HG03175 (cell line): ENCODE results near the gene CEP170B.

Experiments
- ATAC-seq: cut with Tn5 transposase; IDR thresholded peaks from one replicate; pipeline ENCODE4 v1.9.1; 2021; ENCODE audit warnings: mild to moderate bottlenecking, moderate library complexity; ENCODE audit not compliant: unreplicated experiment

The CEP170B gene

DNA sequence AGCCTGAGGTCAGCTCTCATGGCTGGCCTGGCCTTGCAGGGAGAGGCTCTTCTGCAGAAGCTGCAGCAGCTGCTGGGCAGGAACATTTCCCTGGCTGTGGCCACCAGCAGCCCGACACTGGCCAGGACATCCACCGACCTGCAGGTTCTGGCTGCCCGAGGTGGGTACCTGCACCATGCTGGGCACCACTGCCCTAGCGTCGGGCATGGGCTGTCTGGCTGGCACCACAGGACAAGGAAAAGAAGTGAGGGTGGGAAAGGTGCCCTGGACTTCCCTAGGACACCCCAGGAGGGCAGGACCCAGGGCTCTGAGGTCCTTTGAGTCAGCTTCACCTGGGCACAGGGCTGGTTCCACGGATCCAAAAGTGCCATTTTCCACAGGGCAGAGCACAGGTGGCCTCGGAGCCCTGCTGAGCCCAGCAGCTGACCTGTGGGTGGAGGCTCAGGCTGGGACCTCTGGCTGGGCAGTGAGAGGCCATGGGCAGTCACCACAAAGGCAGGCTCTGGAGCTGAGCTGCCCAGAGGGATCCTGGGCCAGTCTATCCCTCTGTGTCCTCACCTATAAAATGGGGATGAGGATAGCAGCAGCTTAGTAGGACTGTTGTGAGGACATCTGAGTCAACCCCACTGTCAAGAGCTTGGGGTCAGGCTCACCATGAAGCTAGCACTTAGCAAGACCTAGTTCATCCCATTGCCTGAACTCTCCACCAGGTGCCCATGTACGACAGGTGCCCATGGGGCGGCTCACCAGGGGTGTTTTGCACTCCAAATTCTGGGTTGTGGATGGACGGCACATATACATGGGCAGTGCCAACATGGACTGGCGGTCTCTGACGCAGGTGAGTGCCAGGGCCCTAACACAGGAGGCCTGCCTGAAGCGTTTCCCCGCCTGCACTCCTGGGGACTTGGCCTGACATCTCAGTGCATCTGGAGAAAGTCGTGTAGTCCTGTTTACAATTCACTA lies 64.5 kb downstream of the CEP170B start:
- ATAC-seq = no peak

DNA sequence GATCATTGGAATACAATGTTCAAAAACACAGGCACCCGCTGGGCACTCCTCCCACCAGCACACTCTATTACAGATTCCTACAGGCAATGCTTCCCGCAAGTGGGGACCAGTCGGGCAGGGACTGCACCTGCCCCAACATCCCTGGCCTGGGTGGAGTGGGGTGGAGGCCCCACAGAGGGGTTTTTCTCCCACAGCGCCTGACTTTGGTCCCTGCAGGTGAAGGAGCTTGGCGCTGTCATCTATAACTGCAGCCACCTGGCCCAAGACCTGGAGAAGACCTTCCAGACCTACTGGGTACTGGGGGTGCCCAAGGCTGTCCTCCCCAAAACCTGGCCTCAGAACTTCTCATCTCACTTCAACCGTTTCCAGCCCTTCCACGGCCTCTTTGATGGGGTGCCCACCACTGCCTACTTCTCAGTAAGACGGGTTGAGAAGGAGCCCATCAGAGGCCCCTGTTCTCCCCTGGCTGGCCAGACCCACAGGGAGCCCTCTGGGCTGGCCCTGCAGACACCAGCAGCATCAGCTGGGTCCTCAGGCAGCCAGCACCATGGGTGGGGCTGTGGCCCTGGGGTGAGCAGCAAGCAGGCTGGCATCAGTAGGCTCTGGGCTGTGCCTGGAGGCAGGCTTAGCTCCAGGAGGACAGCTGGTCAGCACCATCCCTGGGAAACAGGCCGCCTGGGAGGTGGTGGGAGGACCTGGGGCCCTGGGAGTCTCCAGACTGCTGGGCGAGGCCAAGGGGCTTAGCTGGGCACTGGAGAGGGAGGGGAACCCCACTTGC lies 65.6 kb downstream of the CEP170B start:
- ATAC-seq = no peak

DNA sequence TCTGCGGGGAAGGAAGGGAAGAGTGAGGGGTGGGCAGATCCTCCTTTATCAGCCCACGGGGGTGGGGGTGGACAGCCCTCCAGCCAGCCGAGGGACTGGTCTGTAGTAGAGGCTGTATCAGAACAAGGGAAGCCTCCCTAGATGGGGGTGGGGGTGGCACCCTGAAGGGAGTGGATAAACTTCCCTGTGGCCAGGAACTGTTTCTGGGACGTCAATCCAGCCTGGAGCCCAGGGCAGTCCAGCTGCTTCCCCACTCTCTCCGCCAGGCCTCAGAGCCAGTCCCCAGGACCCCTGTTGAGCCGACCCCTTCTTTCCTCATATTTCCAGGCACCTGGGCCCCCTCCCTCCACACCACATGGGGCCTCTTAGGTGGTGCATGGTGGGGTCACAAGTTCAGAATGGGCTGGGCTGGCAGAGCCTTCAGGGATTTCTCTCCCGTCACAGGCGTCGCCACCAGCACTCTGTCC lies 66.3 kb downstream of the CEP170B start:
- no peak for ATAC-seq

DNA sequence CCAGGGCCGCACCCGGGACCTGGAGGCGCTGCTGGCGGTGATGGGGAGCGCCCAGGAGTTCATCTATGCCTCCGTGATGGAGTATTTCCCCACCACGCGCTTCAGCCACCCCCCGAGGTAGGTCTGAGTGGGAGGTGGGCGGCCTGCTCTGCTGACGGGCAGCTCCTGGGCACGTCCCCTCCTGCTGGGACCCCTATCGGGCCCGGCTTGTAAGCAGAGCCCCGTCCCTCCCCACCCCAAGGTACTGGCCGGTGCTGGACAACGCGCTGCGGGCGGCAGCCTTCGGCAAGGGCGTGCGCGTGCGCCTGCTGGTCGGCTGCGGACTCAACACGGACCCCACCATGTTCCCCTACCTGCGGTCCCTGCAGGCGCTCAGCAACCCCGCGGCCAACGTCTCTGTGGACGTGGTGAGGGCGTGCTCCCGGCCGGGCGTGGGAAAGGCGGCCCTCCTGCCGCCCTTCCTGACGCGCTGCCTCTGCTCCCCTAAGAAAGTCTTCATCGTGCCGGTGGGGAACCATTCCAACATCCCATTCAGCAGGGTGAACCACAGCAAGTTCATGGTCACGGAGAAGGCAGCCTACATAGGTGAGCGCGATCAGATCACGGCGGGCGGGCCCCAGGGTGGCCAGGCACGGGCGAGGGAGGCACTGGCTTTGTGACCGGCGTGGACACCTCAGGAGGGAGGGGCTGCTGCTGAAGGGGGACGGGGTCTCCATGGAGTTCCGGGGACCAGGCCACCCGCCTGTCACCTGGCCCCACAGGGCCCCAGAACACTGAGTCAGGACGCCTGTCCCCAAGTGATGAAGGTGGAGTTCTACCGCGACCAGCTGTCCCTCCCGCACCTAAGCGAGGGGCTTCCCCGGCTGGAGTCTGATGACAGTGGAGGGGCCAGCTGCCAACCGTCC lies 67.0 kb downstream of the CEP170B start:
- ATAC-seq = no peak

DNA sequence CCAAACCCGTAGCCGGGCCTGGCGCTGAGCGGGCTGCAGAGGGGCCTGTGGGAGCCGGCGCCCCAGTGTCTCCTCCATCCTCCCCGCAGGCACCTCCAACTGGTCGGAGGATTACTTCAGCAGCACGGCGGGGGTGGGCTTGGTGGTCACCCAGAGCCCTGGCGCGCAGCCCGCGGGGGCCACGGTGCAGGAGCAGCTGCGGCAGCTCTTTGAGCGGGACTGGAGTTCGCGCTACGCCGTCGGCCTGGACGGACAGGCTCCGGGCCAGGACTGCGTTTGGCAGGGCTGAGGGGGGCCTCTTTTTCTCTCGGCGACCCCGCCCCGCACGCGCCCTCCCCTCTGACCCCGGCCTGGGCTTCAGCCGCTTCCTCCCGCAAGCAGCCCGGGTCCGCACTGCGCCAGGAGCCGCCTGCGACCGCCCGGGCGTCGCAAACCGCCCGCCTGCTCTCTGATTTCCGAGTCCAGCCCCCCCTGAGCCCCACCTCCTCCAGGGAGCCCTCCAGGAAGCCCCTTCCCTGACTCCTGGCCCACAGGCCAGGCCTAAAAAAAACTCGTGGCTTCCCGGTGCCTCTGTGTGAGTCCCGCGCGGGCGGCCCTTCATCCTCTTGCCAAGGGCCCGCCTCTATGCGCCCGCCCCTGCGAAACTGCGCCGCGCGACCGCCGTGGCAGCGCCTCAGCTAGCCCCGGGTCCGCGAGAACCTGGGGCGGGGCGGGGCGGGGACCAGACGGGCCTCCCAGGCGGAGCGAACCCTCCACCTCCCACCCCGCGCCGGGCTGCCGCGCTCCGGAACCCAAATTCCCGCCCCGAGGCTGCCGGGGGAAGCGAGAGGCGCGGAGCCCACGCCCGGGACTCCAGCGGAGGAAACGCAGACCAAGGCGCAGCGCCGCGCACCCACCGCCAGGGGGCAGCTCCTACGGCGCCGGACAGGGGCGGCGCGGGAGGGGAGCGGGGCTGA lies 67.9 kb downstream of the CEP170B start:
- peak; percentile 71 for ATAC-seq

DNA sequence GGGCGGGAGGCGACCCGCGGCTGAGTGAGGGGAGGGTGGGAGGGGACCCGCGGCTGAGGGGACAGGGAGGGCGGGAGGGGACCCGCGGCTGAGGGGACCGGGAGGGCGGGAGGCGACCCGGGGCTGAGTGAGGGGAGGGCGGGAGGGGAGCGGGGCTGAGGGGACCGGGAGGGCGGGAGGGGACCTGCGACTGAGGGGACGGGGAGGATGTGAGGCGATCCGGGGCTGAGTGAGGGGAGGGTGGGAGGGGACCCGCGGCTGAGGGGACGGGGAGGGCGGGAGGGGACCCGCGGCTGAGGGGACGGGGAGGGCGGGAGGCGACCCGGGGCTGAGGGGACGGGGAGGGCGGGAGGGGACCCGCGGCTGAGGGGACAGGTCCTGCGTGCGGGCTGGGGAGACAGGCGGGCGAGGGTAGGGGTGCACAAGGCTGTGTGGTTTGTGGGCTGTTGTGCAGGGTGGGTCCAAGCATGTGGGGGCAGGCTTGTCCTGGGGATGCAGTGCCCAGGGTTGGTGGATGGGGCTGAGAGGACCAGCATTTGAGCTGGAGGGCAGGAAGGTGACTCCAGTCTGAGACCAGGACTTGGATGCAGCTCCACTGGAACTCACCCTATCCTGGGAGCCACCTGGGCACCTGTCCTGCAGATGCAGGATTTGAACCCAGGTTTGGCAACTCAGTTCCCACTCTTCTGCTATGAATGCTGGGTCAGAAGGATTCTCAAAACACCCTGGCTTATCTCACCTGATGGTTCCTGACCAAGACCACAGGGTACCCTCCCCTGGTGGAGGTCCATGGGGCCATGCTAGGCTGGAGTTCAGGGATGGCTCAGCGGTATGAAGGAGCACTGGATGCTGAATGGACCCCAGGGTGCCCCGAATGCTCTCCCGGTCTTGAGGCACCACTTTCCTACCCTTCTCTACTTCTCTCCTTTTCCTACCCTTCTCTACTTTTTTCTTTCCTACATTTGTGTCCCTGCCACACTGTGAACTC lies 69.0 kb downstream of the CEP170B start:
- no peak for ATAC-seq

DNA sequence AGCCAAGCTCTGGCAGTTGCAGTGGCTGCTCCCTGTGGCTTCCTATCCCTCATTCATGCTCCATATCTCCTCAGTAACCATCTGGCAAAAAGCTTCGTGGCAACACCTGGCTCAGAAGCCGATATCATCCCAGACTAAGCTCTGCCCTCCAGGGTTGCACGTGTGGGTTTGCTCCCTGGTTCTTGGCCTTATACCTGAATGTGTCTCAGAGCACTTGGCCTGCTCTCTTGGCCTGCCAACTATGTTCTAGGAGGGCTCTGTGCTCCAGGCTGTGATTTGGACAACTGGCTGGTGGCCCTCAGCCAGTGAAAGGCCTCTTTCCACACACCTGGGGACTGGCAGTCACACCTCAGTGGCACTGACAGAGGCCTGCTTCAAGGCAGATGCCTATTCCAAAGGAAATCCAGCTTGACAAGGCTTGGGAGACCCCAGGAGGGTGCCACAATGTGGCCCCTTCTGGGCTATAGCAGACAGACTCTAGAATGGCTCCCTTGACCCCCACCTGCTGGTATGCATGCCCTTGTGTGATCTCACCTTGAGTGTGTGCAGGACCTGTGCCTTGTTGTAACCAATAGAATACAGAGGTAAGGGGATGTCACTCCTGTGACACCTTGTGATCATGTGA lies 70.1 kb downstream of the CEP170B start:
- ATAC-seq = no peak

DNA sequence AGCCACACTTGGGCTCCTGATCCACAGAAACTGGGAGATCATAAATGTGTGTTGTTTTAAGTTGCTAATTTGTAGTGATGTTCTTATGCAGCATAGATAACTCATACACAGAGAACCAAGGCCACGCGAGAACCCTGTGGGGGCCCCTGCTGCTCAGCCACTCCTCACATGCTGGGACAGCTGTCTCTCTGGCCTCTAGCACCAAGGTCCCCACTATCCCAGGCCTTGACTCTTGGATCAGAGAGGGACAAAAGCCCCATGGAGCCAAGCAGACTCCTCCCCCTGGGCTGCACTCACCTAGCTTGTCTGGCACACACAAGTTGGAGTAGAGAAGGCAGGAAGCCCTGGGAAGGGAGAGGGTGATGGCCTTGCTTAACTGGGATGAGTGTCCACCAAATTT lies 70.9 kb downstream of the CEP170B start:
- no peak for ATAC-seq

DNA sequence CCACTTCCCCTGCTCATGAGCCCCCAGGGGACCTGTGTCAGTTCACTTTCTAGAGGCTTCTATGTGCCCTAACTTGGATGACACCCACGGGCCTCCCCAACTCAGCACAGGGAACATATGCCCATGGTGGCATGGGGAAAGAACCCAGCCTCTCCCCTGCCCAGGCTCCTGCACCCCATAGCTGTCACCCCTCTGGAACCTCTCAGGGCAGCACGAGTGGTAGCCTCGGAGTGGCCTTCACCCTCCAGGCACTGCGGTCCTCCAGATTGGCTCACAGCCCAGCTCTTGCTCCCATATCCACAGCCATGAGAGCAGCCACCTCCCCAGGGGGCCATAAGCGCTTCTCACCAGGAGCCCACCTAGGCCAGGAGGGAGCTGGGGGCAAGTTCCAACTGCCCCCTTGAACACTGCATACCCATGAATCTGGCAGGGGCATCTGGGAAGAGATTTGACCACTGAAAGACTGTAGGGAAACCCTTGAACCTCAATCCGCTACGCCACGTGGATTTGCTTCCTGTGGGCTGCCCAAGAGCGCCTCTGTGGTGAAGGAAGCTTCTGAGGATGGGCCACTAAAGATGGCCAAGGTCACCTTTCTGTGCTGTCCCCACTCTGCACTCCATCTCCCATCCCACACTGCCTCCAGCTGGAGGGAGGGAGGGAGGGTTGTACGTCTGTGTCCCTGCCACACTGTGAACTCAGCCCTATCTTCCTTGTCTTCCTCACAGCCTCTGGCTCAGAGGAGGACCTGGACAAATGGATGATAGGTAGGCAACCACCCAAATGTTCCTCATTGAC lies 71.5 kb downstream of the CEP170B start:
- no peak for ATAC-seq

DNA sequence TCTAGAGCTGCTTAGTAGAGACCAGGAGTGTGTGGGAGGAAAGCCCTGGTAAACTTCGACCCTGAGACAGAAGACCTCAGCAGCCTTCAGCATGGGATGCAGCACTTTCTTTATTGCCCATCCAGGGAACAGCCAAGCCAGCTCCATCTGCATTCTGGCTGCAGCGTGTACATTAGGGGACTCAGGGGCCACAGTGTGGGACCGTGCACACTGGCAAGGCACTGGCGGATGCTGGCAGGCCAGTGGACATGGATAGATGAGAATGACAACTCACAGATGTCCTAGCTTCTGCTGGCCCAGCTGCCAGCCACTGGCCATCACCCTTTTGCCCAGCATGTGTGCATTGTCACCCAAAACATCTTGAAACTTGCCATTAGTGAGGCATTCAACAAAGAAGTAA lies 72.1 kb downstream of the CEP170B start:
- ATAC-seq = no peak

DNA sequence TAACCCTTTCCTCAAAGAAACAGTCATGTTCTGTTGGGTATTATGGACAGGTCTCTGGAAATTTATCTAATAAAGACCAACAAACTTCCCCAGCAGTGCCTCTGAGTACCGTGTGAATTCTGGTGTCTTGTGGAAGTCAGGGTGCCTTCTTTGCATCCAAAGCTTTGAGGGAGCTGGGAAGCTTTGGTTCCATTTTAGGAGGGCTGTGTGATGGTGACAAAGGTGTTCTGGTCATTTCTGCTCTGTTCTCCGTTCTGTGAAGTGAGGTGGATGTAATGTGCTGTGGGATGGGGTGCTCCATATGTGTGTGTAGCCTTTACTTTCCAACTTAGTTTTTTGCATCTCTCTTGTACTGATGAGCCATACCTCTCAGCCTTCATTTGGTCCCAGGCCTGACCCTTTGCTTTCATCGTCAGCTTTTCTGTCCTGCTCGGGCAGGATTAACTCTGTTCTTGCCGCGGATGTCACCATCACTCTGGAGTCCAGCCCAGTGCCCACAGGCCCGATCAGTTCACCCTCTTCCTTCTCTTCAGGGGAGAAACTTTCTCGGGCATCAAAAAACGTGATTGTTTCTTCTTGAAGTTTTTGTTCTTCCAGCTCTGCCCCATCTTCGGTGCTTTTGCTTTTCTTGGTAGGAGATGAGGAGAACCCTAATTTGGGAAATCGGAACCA lies 72.8 kb downstream of the CEP170B start:
- no peak for ATAC-seq

DNA sequence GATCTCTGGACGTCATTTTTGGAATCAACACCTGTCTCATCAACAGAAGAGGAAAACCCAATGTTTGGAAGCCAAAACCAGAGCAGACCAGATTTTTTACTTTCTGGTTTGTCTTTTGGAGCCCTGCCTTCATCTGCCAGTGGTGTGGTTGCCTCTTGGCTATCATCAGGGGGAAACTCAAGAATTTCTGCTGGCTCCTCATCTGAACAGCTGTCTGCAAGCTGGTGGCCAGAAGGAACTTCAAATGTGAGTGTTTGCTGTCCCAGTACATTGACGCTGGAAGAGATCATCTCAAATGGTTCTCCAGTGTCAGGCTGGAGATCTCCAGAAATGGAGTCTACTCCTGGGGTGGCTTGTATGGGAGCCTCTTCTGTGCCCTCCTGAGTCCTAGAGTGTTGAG lies 73.4 kb downstream of the CEP170B start:
- ATAC-seq = no peak

DNA sequence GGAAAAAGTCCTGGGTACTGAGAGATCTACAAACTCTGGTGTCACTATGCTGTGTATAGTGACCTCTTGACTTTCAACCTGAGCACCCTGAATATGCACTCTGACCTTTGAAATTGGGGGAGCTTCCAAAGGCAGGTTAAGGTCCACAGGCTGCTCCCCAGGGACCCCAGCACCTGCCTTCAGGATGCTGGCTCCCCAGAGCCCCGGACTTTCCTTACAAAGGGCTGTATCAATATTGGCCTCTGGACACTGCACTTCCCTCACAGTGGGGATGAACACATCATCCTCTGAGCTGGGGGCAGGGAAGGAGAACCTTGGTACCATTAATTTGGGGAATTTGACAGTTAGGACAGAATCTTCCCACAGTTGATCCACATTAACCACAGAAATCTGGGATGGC lies 73.9 kb downstream of the CEP170B start:
- ATAC-seq = no peak

DNA sequence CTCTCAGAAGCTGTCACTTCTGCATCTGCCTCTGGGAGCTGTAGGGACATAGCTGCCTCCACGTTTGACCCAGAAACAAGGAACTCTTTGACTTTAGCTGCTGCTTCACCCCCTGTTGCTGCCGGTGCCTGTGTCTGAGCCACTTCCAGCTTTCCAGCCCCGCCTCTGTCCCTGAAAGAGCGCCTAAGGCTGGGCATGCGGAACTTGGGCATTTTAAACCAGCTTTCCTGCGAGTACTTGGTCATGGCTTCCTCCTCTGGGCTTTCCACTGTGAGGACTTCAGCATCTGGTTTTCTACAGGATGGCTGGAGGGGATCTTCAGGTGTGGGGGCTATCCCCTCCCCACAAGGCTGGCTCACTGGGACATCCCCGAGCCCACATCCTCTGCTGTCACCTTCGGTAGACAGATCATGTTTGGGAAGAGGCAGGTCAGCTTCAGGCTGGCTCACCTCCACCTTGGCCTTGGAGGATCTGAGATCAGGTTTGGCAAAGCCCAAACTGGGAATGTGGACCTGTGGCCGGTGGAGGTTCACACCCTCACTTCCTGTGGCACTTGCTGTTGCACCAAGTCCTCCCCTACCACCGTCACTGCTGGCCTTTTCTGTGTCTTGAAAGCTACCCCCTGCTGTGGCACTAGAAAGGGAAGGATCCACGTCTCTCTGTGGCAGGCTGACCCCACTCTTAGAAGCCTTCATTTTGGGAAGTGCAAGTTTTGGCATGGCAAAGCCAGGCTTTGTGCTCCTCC lies 74.8 kb downstream of the CEP170B start:
- ATAC-seq = no peak

DNA sequence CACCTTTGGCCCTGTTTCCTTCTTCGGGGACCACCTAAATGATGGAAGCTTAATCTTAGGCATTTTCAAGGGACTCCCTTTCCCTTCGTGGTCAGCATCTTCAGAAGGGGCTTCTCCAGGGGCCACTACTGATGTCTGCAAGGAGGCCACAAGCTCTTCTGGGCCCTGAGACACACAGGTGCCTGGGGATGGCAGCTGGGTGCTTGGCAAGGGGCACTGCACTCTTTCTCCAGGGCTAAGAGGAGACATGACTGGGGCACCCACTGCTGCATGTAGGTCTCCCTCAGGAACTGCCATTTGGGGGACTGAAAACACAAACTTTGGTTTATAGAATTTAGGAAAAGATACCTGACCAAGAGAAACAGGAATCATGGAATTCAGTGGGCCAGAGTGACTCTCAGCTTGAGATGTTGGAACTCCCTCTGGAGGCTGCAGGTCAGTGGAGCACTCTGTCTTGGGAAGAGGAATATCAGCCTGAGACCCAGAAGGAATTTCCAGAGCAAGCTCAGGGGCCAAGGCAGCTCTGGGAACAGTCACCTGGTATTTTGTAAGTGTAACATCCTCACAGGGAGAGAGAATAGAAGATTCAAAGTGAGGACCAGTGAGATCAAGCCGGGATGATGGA lies 75.6 kb downstream of the CEP170B start:
- ATAC-seq = no peak
